GM12878 (cell line): ENCODE data around the gene NINL. TPM values are rescaled to one million over a fixed set of nuclear protein-coding genes. Genes with fewer than 3 reads are reported as not detected.

Experiments used
- ATAC-seq: fragments of 200-7000 bp; cut with Tn5 transposase; 3 replicates; pipeline ENCODE4 v1.9.1; 2020; ENCODE audit warnings: mild to moderate bottlenecking, moderate library complexity
- BruUV-seq: library from RNA; stranded (reverse); fragments of 400-500 nt; replicated peaks from 2 replicates; lab custom pipeline; 2021; lab: Mats Ljungman, UMichigan
- CTCF ChIA-PET: fragments of 300-600 bp; sonication (Branson Sonifier 250); formaldehyde crosslinking; extraction: SDS; loops from one replicate; lab custom pipeline; 2021; ENCODE audit warnings: inconsistent platforms; lab: Yijun Ruan, JAX
- POLR2A ChIA-PET: fragments of 350-600 bp; formaldehyde crosslinking; extraction: SDS; loops from one replicate; lab custom pipeline; 2021; ENCODE audit warnings: inconsistent platforms; lab: Charles Lee
- RAD21 ChIA-PET: fragments of 300-600 bp; sonication (Branson Sonifier 250); formaldehyde crosslinking; loops from one replicate; lab custom pipeline; 2023; ENCODE audit warnings: antibody characterized with exemption; ENCODE audit not compliant: unreplicated experiment; lab: Charles Lee
- SMC1A ChIA-PET: fragments of 300-600 bp; sonication (Branson Sonifier 250); formaldehyde crosslinking; loops from one replicate; lab custom pipeline; 2023; ENCODE audit not compliant: unreplicated experiment, uncharacterized antibody; lab: Charles Lee
- DNase-seq: peaks from one replicate; pipeline ENCODE4 v3.0.0-alpha.2; 2011; ENCODE audit warnings: low read depth, low spot score
- FAIRE-seq: peaks from 3 replicates; lab custom pipeline; 2011; peaks lifted over from hg19 to GRCh38; lab: Jason Lieb, UNC
- H2AFZ ChIP-seq: 2 replicates; pipeline ENCODE4 v1.6.0; 2011; ENCODE audit warnings: low read depth, low read length, control low read depth; ENCODE audit not compliant: control insufficient read depth
- H3K27ac ChIP-seq: 2 replicates; pipeline ENCODE4 v1.5.1; 2011; ENCODE audit warnings: control low read depth; ENCODE audit not compliant: control insufficient read depth, insufficient read depth
- H3K27me3 ChIP-seq, 2 experiments: replicated peaks in 1 of 2; 2 replicates each; pipeline versions ENCODE4 v1.6.0 to v1.6.1; 2011; ENCODE audit warnings: low read length in 1 of 2; ENCODE audit not compliant: control insufficient read depth in 2 of 2, insufficient read depth in 2 of 2
- H3K36me3 ChIP-seq, 2 experiments: 2 replicates each; pipeline ENCODE4 v1.5.1; 2011; ENCODE audit warnings: low read length in 1 of 2; ENCODE audit not compliant: control insufficient read depth in 2 of 2, insufficient read depth in 2 of 2
- H3K4me1 ChIP-seq: 2 replicates; pipeline ENCODE4 v1.6.1; 2011; ENCODE audit warnings: mild to moderate bottlenecking, low read length, moderate library complexity, mixed read lengths; ENCODE audit not compliant: control insufficient read depth, insufficient read depth
- H3K4me2 ChIP-seq: 2 replicates; pipeline ENCODE4 v1.6.0; 2011; ENCODE audit warnings: control low read depth; ENCODE audit not compliant: control insufficient read depth, insufficient read depth
- H3K4me3 ChIP-seq: fragments of 200-600 bp; sonication (generic); 2 replicates; pipeline ENCODE4 v1.5.1; 2016
- H3K79me2 ChIP-seq: 2 replicates; pipeline ENCODE4 v1.6.0; 2011; ENCODE audit warnings: low read length; ENCODE audit not compliant: control insufficient read depth, insufficient read depth
- H3K9ac ChIP-seq: 2 replicates; pipeline ENCODE4 v1.8.0; 2011; ENCODE audit warnings: low read length, control low read depth, mixed read lengths; ENCODE audit not compliant: control insufficient read depth, insufficient read depth
- H3K9me3 ChIP-seq: replicated peaks from 3 replicates; pipeline ENCODE4 v1.5.1; 2011; ENCODE audit warnings: mild to moderate bottlenecking, low read length; ENCODE audit not compliant: control insufficient read depth, insufficient read depth
- H4K20me1 ChIP-seq: 2 replicates; pipeline ENCODE4 v1.6.0; 2011; ENCODE audit not compliant: control insufficient read depth, insufficient read depth
- EZH2 ChIP-seq: IDR thresholded peaks from 2 replicates; pipeline ENCODE4 v1.6.1; 2012; ENCODE audit warnings: low read depth, mild to moderate bottlenecking, control low read depth, inconsistent platforms, low read length, borderline replicate concordance; ENCODE audit not compliant: control insufficient read depth
- NFIC ChIP-seq: IDR thresholded peaks from 2 replicates; pipeline ENCODE4 v1.6.1; 2012; ENCODE audit warnings: low read depth, mild to moderate bottlenecking, inconsistent platforms, low read length, moderate library complexity
- POLR2AphosphoS2 ChIP-seq: IDR thresholded peaks from 2 replicates; pipeline ENCODE4 v1.6.1; 2011; ENCODE audit warnings: low read depth, mild to moderate bottlenecking, low read length, improper control_type of control experiment, moderate library complexity
- POU2F2 ChIP-seq: IDR thresholded peaks from 3 replicates; pipeline ENCODE4 v1.6.1; 2011; ENCODE audit warnings: low read depth, mild to moderate bottlenecking, low read length, borderline replicate concordance
- RAD51 ChIP-seq: fragments of 450-650 bp; IDR thresholded peaks from 2 replicates; pipeline ENCODE4 v1.6.1; 2016; ENCODE audit warnings: moderate library complexity, mild to moderate bottlenecking, inconsistent platforms
- SMAD5 ChIP-seq: IDR thresholded peaks from 2 replicates; pipeline ENCODE4 v1.6.1; 2016; ENCODE audit warnings: antibody characterized with exemption, low read depth
- SMARCA5 ChIP-seq: fragments of 450-650 bp; IDR thresholded peaks from 2 replicates; pipeline ENCODE4 v1.6.1; 2017; ENCODE audit warnings: mild to moderate bottlenecking
- SRF ChIP-seq, 2 experiments: IDR thresholded peaks; 2 replicates each; pipeline ENCODE4 v1.6.1; 2011; ENCODE audit warnings: low read depth in 2 of 2, low read length in 2 of 2, mild to moderate bottlenecking in 1 of 2, moderate library complexity in 1 of 2
- ZNF217 ChIP-seq: fragments of 450-650 bp; IDR thresholded peaks from 2 replicates; pipeline ENCODE4 v1.6.1; 2017; ENCODE audit warnings: antibody characterized with exemption, mild to moderate bottlenecking
- ZNF24 ChIP-seq: fragments of 450-650 bp; IDR thresholded peaks from 2 replicates; pipeline ENCODE4 v1.6.1; 2017; ENCODE audit warnings: antibody characterized with exemption, mild to moderate bottlenecking
- WGBS: methylation state at CpG from one replicate; pipeline ENCODE4 v1.1.6; 2016; ENCODE audit warnings: low lambda C conversion rate; ENCODE audit not compliant: insufficient replicate concordance, insufficient coverage; ENCODE audit errors: missing lambda C conversion rate; 5-methylcytosine and 5-hydroxymethylcytosine counted together
- in situ Hi-C: fragments of 300-500 bp; cut with MboI; formaldehyde crosslinking; loops from 9 replicates; pipeline ENCODE4 v1.14.3; 2018; ENCODE audit warnings: mixed read lengths
- intact Hi-C: fragments of 100-400 bp; cut with micrococcal nuclease; formaldehyde crosslinking; loops from one replicate; pipeline ENCODE4 v1.14.2; 2022; ENCODE audit not compliant: unreplicated experiment
- polyA plus RNA-seq, 11 experiments: library from polyadenylated mRNA; depleted of rRNA in 4 of 11; unstranded in 6 of 11; stranded (reverse) in 5 of 11; fragments of >200 nt; fragmentation: Nextera tagmentation in 4 of 11; fragmentation: Illumina TruSeq in 1 of 11; extraction: Ambion mirVana in 4 of 11; extraction: Trizol in 1 of 11; gene quantifications; 1 replicate in 1 of 11; 2 replicates in 10 of 11; pipeline versions ENCODE4 v1.2.1 to v1.2.3, GENCODE V29; 2011 to 2016; ENCODE audit warnings: inconsistent platforms in 2 of 11, missing spikeins in 2 of 11, low read depth in 1 of 11
- total RNA-seq, 4 experiments: library from RNA; depleted of rRNA in 3 of 4; stranded (reverse); fragments of >200 nt in 3 of 4; fragmentation: Illumina TruSeq in 1 of 4; extraction: Trizol in 1 of 4; gene quantifications; 2 replicates each; pipeline versions ENCODE4 v1.2.1 to v1.2.3, GENCODE V29; 2013 to 2021
- TF ChIP-seq, protein P1 (sequence below): fragments of 450-650 bp; conservative IDR thresholded peaks from 2 replicates; pipeline ENCODE4 v1.6.1; 2017; ENCODE audit warnings: mild to moderate bottlenecking, moderate library complexity
- TF ChIP-seq, protein P2 (sequence below): IDR thresholded peaks from 2 replicates; pipeline ENCODE4 v1.6.1; 2012; ENCODE audit warnings: low read depth, low read length, improper control_type of control experiment
- TF ChIP-seq, protein P3 (sequence below): fragments of 450-650 bp; IDR thresholded peaks from 2 replicates; pipeline ENCODE4 v1.6.1; 2016; ENCODE audit warnings: mild to moderate bottlenecking
- TF ChIP-seq, protein P4 (sequence below): IDR thresholded peaks from 2 replicates; pipeline ENCODE4 v1.6.1; 2011; ENCODE audit warnings: borderline replicate concordance, low read depth, mild to moderate bottlenecking, moderate library complexity, low read length; ENCODE audit not compliant: insufficient read depth, poor library complexity, severe bottlenecking
- TF ChIP-seq, protein P5 (sequence below): IDR thresholded peaks from 2 replicates; pipeline ENCODE4 v1.6.1; 2012; ENCODE audit warnings: low read depth, low read length, improper control_type of control experiment
- TF ChIP-seq, protein P6 (sequence below): IDR thresholded peaks from 2 replicates; pipeline ENCODE4 v1.6.1; 2011; ENCODE audit warnings: borderline replicate concordance, low read depth, mild to moderate bottlenecking, moderate library complexity, mixed read lengths, low read length; ENCODE audit not compliant: insufficient read depth; ENCODE audit errors: extremely low read length

NINL gene
- total and polyA plus RNA-seq, 10 of the 15 experiments (the other 5 are each of a cell fraction or from before 2014, with no cell fraction given), result 0.04 to 0.77 (median 0.23) TPM; not detected in 1

DNA sequence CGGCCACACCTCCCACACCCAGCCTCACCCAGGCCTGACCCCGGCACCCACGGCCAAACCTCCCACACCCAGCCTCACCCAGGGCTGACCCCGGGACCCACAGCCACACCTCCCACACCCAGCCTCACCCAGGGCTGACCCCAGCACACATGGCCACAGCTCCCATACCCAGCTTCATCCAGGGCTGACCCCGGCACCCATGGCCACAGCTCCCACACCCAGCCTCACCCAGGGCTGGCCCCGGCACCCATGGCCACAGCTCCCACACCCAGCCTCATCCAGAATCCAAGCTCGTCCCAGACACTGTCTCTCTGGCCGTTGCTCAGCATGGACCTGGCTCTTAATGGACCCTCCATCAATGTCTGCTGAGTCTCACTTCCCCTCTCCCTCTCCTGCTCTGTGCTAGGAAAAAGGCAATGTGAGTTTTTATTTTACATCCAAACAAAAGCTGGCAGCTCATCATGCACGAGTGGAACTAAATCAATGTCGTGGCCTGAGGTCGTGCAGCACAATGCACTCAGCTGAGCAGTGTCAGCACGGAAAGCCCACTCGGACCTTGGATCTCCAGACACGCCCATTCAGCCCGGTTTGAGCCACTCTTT lies 36.1 kb downstream of the NINL start (continued):
- TF ChIP-seq, protein P1, sequence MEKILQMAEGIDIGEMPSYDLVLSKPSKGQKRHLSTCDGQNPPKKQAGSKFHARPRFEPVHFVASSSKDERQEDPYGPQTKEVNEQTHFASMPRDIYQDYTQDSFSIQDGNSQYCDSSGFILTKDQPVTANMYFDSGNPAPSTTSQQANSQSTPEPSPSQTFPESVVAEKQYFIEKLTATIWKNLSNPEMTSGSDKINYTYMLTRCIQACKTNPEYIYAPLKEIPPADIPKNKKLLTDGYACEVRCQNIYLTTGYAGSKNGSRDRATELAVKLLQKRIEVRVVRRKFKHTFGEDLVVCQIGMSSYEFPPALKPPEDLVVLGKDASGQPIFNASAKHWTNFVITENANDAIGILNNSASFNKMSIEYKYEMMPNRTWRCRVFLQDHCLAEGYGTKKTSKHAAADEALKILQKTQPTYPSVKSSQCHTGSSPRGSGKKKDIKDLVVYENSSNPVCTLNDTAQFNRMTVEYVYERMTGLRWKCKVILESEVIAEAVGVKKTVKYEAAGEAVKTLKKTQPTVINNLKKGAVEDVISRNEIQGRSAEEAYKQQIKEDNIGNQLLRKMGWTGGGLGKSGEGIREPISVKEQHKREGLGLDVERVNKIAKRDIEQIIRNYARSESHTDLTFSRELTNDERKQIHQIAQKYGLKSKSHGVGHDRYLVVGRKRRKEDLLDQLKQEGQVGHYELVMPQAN, result no peak
- TF ChIP-seq, protein P2, sequence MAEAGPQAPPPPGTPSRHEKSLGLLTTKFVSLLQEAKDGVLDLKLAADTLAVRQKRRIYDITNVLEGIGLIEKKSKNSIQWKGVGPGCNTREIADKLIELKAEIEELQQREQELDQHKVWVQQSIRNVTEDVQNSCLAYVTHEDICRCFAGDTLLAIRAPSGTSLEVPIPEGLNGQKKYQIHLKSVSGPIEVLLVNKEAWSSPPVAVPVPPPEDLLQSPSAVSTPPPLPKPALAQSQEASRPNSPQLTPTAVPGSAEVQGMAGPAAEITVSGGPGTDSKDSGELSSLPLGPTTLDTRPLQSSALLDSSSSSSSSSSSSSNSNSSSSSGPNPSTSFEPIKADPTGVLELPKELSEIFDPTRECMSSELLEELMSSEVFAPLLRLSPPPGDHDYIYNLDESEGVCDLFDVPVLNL, result no peak
- no peak for TF ChIP-seq POU2F2
- no peak for TF ChIP-seq POLR2AphosphoS2
- TF ChIP-seq, protein P3, sequence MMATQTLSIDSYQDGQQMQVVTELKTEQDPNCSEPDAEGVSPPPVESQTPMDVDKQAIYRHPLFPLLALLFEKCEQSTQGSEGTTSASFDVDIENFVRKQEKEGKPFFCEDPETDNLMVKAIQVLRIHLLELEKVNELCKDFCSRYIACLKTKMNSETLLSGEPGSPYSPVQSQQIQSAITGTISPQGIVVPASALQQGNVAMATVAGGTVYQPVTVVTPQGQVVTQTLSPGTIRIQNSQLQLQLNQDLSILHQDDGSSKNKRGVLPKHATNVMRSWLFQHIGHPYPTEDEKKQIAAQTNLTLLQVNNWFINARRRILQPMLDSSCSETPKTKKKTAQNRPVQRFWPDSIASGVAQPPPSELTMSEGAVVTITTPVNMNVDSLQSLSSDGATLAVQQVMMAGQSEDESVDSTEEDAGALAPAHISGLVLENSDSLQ, result no peak
- no peak for TF ChIP-seq SMAD5

DNA sequence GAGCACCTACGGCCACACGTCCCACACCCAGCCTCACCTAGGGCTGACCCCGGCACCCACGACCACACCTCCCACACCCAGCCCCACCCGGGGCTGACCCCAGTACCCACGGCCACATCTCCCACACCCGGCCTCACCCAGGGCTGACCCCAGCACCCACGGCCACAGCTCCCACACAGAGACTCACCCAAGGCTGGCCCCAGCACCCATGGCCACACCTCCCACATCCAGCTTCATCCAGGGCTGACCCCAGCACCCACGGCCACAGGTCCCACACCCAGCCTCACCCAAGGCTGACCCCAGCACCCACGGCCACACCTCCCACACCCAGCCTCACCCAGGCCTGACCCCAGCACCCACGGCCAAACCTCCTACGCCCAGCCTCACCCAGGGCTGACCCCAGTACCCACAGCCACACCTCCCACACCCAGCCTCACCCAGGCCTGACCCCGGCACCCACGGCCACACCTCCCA lies 36.7 kb downstream of the NINL start:
- Histone ChIP-seq H4K20me1 (no peaks in the 10 kb centered on the region), H3K79me2 (no peaks in the 10 kb centered on the region), H3K36me3 (no peaks in the 10 kb centered on the region), H2AFZ (no peak overlapping the region), H3K4me3 (no peak overlapping the region), H3K27me3 (no peaks in the 10 kb centered on the region), H3K4me1 (no peaks in the 10 kb centered on the region; the same call in 1 of the 2 replicates), H3K9me3 (no peaks in the 10 kb centered on the region), H3K4me2 (no peak overlapping the region), H3K9ac (no peak overlapping the region), H3K27ac (no peak overlapping the region)
- intact Hi-C loops (no loop called here), in situ Hi-C loops (no loop called here)
- ATAC-seq (no peak), DNase-seq (no peak), FAIRE-seq (no peak)
- ChIA-PET RAD21 (no interaction called here), SMC1A (no interaction called here), POLR2A (no interaction called here), CTCF (no interaction called here)
- BruUV-seq, result no TSS peak
- 40% methylated on average over 11 of the region's 14 CpGs for WGBS
- TF ChIP-seq NFIC (no peak), ZNF217 (no peak), SMARCA5 (no peak), EZH2 (no peak), RAD51 (no peak), ZNF24 (no peak), SRF (IDR thresholded peaks at IDR 0.05; ENCODE audit: low read depth in 2 of 2, low read length in 2 of 2) (no peak)
- TF ChIP-seq, protein P4, sequence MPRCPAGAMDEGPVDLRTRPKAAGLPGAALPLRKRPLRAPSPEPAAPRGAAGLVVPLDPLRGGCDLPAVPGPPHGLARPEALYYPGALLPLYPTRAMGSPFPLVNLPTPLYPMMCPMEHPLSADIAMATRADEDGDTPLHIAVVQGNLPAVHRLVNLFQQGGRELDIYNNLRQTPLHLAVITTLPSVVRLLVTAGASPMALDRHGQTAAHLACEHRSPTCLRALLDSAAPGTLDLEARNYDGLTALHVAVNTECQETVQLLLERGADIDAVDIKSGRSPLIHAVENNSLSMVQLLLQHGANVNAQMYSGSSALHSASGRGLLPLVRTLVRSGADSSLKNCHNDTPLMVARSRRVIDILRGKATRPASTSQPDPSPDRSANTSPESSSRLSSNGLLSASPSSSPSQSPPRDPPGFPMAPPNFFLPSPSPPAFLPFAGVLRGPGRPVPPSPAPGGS, result no peak
- TF ChIP-seq, protein P5, sequence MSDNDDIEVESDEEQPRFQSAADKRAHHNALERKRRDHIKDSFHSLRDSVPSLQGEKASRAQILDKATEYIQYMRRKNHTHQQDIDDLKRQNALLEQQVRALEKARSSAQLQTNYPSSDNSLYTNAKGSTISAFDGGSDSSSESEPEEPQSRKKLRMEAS, result no peak
- TF ChIP-seq, protein P6, sequence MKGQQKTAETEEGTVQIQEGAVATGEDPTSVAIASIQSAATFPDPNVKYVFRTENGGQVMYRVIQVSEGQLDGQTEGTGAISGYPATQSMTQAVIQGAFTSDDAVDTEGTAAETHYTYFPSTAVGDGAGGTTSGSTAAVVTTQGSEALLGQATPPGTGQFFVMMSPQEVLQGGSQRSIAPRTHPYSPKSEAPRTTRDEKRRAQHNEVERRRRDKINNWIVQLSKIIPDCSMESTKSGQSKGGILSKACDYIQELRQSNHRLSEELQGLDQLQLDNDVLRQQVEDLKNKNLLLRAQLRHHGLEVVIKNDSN, result no peak
